ENCODE measurements around the gene VSIG10L. TPM values are rescaled to one million over a fixed set of nuclear protein-coding genes. Genes with fewer than 3 reads are reported as not detected.

The VSIG10L gene
- total RNA-seq, 1 donor: 0.27 TPM

- TF ChIP-seq, protein P1, sequence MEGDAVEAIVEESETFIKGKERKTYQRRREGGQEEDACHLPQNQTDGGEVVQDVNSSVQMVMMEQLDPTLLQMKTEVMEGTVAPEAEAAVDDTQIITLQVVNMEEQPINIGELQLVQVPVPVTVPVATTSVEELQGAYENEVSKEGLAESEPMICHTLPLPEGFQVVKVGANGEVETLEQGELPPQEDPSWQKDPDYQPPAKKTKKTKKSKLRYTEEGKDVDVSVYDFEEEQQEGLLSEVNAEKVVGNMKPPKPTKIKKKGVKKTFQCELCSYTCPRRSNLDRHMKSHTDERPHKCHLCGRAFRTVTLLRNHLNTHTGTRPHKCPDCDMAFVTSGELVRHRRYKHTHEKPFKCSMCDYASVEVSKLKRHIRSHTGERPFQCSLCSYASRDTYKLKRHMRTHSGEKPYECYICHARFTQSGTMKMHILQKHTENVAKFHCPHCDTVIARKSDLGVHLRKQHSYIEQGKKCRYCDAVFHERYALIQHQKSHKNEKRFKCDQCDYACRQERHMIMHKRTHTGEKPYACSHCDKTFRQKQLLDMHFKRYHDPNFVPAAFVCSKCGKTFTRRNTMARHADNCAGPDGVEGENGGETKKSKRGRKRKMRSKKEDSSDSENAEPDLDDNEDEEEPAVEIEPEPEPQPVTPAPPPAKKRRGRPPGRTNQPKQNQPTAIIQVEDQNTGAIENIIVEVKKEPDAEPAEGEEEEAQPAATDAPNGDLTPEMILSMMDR (IDR thresholded peaks at IDR 0.05; ENCODE audit: insufficient read depth, low read length): no peak
- DNase-seq (ENCODE audit: low read depth): no peak
- H3K4me3 ChIP-seq (ENCODE audit: low read depth, low read length): no peak overlapping the region
These were observed 56.3 kb downstream of the VSIG10L start for GRCh38 chr19:51285682-51286081.

- DNase-seq (ENCODE audit: low read depth): no peak
- TF ChIP-seq, protein P1 (IDR thresholded peaks at IDR 0.05; ENCODE audit: insufficient read depth, low read length): no peak
These were observed 59.6 kb downstream of the VSIG10L start for GRCh38 chr19:51282335-51282734.

More at GRCh38 chr19:51282335-51282734, 59.6 kb downstream of the VSIG10L start:
- no peak overlapping the region for H3K4me3 ChIP-seq (ENCODE audit: low read depth, low read length)

Other genes starting within 250 kb of the VSIG10L start
- gene CTU1, start 233.7 kb downstream of the VSIG10L start, total RNA-seq (ENCODE audit: low replicate concordance): 3.2 and 6.4 TPM in 2 replicates
- gene SIGLEC9, start 217.2 kb downstream of the VSIG10L start, total RNA-seq (ENCODE audit: low replicate concordance): 0.09 TPM in 1 of 2 replicates, not detected in the other
- gene SIGLEC7, start 199.8 kb downstream of the VSIG10L start, total RNA-seq (ENCODE audit: low replicate concordance): 0.41 TPM in 1 of 2 replicates, not detected in the other
- not detected in 2 replicates for gene CD33, start 117.1 kb downstream of the VSIG10L start, total RNA-seq (ENCODE audit: low replicate concordance)
- not detected in 2 replicates for gene SIGLECL1, start 91.1 kb downstream of the VSIG10L start, total RNA-seq (ENCODE audit: low replicate concordance)
- gene IGLON5, start 30.5 kb downstream of the VSIG10L start, total RNA-seq (ENCODE audit: low replicate concordance): not detected in 2 replicates
- gene ETFB, start 24.2 kb upstream of the VSIG10L start, total RNA-seq (ENCODE audit: low replicate concordance): 66.8 and 104 TPM in 2 replicates
- 0.36 TPM in 1 of 2 replicates, not detected in the other for gene CLDND2, start 26.9 kb upstream of the VSIG10L start, total RNA-seq (ENCODE audit: low replicate concordance)
- not detected in 2 replicates for gene NKG7, start 30.5 kb upstream of the VSIG10L start, total RNA-seq (ENCODE audit: low replicate concordance)
- gene LIM2, start 45.8 kb upstream of the VSIG10L start, total RNA-seq (ENCODE audit: low replicate concordance): not detected in 2 replicates
- gene C19orf84, start 48.5 kb upstream of the VSIG10L start, total RNA-seq (ENCODE audit: low replicate concordance): not detected in 2 replicates
- gene SIGLEC10, start 75.5 kb upstream of the VSIG10L start, total RNA-seq (ENCODE audit: low replicate concordance): not detected in 2 replicates
- gene SIGLEC8, start 116.3 kb upstream of the VSIG10L start, total RNA-seq (ENCODE audit: low replicate concordance): not detected in 2 replicates
- not detected in 2 replicates for gene CEACAM18, start 136.4 kb upstream of the VSIG10L start, total RNA-seq (ENCODE audit: low replicate concordance)
- not detected in 2 replicates for gene SIGLEC12, start 159.7 kb upstream of the VSIG10L start, total RNA-seq (ENCODE audit: low replicate concordance)
- gene SIGLEC6, start 189.5 kb upstream of the VSIG10L start, total RNA-seq (ENCODE audit: low replicate concordance): not detected in 2 replicates
- gene ZNF175, start 229.1 kb upstream of the VSIG10L start, total RNA-seq (ENCODE audit: low replicate concordance): 7.9 and 12.9 TPM in 2 replicates

Measured in fibroblast of the aortic adventitia (primary cell).